GM23338 (cell line): ENCODE data around the gene GRIN2A. TPM values are rescaled to one million over a fixed set of nuclear protein-coding genes. Genes with fewer than 3 reads are reported as not detected.

Source experiments
- CREB1 ChIP-seq: fragments of 250-450 bp; sonication (Bioruptor Pico); IDR thresholded peaks from 2 replicates; pipeline ENCODE4 v1.5.0; 2020; ENCODE audit warnings: low read depth, mild to moderate bottlenecking, moderate library complexity
- EZH2 ChIP-seq: fragments of 200-600 bp; sonication (generic); IDR thresholded peaks from one replicate; pipeline ENCODE4 v1.8.0; 2017; ENCODE audit warnings: antibody characterized with exemption, mild to moderate bottlenecking, low read depth; ENCODE audit not compliant: unreplicated experiment
- EZH2phosphoT487 ChIP-seq: fragments of 200-600 bp; sonication (generic); IDR thresholded peaks from one replicate; pipeline ENCODE4 v1.8.1; 2018; ENCODE audit warnings: antibody characterized with exemption; ENCODE audit not compliant: unreplicated experiment
- NANOG ChIP-seq: IDR thresholded peaks from 2 replicates; pipeline ENCODE4 v1.6.1; 2016; ENCODE audit warnings: antibody characterized with exemption, borderline replicate concordance
- POLR2AphosphoS5 ChIP-seq: IDR thresholded peaks from 2 replicates; pipeline ENCODE4 v1.6.1; 2016; ENCODE audit warnings: antibody characterized with exemption, low read depth
- STAT1 ChIP-seq: IDR thresholded peaks from one replicate; pipeline ENCODE4 v1.6.1; 2016; ENCODE audit warnings: antibody characterized with exemption; ENCODE audit not compliant: unreplicated experiment
- ZNF114 ChIP-seq: fragments of 250-450 bp; sonication (Bioruptor Pico); IDR thresholded peaks from 2 replicates; pipeline ENCODE4 v1.5.0; 2020; ENCODE audit warnings: mild to moderate bottlenecking, moderate library complexity
- ZNF331 ChIP-seq: fragments of 250-450 bp; sonication (Bioruptor Pico); IDR thresholded peaks from 2 replicates; pipeline ENCODE4 v1.5.0; 2020; ENCODE audit warnings: low read depth, mild to moderate bottlenecking, moderate library complexity
- polyA plus RNA-seq: library from polyadenylated mRNA; unstranded; fragments of >200 nt; fragmentation: Nextera tagmentation; extraction: Ambion mirVana; gene quantifications from 2 replicates; pipeline ENCODE4 v1.2.1, GENCODE V29; 2016
- total RNA-seq: library from RNA; depleted of rRNA; stranded (reverse); fragments of >200 nt; shearing (Covaris generic); gene quantifications from 2 replicates; pipeline ENCODE4 v1.2.3, GENCODE V29; 2014
- TF ChIP-seq, protein P1 (sequence below): fragments of 250-450 bp; sonication (Bioruptor Pico); IDR thresholded peaks from 2 replicates; pipeline ENCODE4 v1.5.0; 2020; ENCODE audit warnings: mild to moderate bottlenecking, moderate library complexity
- TF ChIP-seq, protein P2 (sequence below): IDR thresholded peaks from one replicate; pipeline ENCODE4 v1.6.1; 2018; ENCODE audit warnings: antibody characterized with exemption; ENCODE audit not compliant: unreplicated experiment
- TF ChIP-seq, protein P3 (sequence below): IDR thresholded peaks from 2 replicates; pipeline ENCODE4 v1.6.1; 2016; ENCODE audit warnings: antibody characterized with exemption

Gene GRIN2A
- total and polyA plus RNA-seq, 2 experiments from 2014 or later, result 0.89 to 5.1 TPM

DNA sequence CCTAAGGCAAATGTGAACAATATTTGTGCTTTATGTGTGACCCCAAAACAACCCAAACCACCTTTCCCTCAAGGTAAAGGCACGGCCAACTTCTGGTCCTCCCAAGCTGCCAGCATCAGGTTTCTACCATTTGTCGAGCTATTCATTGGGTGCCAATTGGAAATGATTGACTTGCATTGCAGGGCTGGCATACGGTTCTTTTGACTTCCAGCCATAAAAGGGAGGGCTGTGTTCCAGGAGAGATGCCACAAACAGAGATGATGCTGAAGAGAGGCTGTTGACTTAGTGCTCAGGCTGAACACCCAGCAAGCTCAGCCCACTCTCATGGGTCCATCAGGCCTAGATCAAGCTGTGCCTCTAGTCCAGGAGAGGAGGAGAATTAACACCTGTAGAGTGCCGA is 252.4 kb downstream of the GRIN2A start (continued):
- TF ChIP-seq, protein P1, sequence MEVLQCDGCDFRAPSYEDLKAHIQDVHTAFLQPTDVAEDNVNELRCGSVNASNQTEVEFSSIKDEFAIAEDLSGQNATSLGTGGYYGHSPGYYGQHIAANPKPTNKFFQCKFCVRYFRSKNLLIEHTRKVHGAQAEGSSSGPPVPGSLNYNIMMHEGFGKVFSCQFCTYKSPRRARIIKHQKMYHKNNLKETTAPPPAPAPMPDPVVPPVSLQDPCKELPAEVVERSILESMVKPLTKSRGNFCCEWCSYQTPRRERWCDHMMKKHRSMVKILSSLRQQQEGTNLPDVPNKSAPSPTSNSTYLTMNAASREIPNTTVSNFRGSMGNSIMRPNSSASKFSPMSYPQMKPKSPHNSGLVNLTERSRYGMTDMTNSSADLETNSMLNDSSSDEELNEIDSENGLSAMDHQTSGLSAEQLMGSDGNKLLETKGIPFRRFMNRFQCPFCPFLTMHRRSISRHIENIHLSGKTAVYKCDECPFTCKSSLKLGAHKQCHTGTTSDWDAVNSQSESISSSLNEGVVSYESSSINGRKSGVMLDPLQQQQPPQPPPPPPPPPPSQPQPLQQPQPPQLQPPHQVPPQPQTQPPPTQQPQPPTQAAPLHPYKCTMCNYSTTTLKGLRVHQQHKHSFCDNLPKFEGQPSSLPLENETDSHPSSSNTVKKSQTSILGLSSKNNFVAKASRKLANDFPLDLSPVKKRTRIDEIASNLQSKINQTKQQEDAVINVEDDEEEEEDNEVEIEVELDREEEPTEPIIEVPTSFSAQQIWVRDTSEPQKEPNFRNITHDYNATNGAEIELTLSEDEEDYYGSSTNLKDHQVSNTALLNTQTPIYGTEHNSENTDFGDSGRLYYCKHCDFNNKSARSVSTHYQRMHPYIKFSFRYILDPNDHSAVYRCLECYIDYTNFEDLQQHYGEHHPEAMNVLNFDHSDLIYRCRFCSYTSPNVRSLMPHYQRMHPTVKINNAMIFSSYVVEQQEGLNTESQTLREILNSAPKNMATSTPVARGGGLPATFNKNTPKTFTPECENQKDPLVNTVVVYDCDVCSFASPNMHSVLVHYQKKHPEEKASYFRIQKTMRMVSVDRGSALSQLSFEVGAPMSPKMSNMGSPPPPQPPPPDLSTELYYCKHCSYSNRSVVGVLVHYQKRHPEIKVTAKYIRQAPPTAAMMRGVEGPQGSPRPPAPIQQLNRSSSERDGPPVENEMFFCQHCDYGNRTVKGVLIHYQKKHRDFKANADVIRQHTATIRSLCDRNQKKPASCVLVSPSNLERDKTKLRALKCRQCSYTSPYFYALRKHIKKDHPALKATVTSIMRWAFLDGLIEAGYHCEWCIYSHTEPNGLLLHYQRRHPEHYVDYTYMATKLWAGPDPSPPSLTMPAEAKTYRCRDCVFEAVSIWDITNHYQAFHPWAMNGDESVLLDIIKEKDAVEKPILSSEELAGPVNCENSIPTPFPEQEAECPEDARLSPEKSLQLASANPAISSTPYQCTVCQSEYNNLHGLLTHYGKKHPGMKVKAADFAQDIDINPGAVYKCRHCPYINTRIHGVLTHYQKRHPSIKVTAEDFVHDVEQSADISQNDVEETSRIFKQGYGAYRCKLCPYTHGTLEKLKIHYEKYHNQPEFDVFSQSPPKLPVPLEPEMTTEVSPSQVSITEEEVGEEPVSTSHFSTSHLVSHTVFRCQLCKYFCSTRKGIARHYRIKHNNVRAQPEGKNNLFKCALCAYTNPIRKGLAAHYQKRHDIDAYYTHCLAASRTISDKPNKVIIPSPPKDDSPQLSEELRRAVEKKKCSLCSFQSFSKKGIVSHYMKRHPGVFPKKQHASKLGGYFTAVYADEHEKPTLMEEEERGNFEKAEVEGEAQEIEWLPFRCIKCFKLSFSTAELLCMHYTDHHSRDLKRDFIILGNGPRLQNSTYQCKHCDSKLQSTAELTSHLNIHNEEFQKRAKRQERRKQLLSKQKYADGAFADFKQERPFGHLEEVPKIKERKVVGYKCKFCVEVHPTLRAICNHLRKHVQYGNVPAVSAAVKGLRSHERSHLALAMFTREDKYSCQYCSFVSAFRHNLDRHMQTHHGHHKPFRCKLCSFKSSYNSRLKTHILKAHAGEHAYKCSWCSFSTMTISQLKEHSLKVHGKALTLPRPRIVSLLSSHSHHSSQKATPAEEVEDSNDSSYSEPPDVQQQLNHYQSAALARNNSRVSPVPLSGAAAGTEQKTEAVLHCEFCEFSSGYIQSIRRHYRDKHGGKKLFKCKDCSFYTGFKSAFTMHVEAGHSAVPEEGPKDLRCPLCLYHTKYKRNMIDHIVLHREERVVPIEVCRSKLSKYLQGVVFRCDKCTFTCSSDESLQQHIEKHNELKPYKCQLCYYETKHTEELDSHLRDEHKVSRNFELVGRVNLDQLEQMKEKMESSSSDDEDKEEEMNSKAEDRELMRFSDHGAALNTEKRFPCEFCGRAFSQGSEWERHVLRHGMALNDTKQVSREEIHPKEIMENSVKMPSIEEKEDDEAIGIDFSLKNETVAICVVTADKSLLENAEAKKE, result no peak
- TF ChIP-seq STAT1, result no peak
- TF ChIP-seq ZNF331 (CRISPR knock-in tag), result no peak
- no peak for TF ChIP-seq EZH2
- TF ChIP-seq EZH2phosphoT487, result no peak
- no peak for TF ChIP-seq ZNF114 (CRISPR knock-in tag)
- TF ChIP-seq NANOG, result no peak
- TF ChIP-seq POLR2AphosphoS5, result no peak
- TF ChIP-seq, protein P2, sequence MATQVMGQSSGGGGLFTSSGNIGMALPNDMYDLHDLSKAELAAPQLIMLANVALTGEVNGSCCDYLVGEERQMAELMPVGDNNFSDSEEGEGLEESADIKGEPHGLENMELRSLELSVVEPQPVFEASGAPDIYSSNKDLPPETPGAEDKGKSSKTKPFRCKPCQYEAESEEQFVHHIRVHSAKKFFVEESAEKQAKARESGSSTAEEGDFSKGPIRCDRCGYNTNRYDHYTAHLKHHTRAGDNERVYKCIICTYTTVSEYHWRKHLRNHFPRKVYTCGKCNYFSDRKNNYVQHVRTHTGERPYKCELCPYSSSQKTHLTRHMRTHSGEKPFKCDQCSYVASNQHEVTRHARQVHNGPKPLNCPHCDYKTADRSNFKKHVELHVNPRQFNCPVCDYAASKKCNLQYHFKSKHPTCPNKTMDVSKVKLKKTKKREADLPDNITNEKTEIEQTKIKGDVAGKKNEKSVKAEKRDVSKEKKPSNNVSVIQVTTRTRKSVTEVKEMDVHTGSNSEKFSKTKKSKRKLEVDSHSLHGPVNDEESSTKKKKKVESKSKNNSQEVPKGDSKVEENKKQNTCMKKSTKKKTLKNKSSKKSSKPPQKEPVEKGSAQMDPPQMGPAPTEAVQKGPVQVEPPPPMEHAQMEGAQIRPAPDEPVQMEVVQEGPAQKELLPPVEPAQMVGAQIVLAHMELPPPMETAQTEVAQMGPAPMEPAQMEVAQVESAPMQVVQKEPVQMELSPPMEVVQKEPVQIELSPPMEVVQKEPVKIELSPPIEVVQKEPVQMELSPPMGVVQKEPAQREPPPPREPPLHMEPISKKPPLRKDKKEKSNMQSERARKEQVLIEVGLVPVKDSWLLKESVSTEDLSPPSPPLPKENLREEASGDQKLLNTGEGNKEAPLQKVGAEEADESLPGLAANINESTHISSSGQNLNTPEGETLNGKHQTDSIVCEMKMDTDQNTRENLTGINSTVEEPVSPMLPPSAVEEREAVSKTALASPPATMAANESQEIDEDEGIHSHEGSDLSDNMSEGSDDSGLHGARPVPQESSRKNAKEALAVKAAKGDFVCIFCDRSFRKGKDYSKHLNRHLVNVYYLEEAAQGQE, result no peak
- TF ChIP-seq, protein P3, sequence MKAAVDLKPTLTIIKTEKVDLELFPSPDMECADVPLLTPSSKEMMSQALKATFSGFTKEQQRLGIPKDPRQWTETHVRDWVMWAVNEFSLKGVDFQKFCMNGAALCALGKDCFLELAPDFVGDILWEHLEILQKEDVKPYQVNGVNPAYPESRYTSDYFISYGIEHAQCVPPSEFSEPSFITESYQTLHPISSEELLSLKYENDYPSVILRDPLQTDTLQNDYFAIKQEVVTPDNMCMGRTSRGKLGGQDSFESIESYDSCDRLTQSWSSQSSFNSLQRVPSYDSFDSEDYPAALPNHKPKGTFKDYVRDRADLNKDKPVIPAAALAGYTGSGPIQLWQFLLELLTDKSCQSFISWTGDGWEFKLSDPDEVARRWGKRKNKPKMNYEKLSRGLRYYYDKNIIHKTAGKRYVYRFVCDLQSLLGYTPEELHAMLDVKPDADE, result no peak
- no peak for TF ChIP-seq CREB1
